Endothelial cell of umbilical vein (primary cell): ENCODE measurements around the gene TMEM130. TPM values are rescaled to one million over a fixed set of nuclear protein-coding genes. Genes with fewer than 3 reads are reported as not detected.
A peak's percentile ranks its signal among the peaks of the same experiment; 100 is the strongest.

ENCODE experiments used
- BruUV-seq: library from RNA; stranded (reverse); fragments of 400-500 nt; replicated peaks from 2 replicates; lab custom pipeline; 2021; lab: Mats Ljungman, UMichigan
- CTCF ChIA-PET: fragments of 300-600, 350-600 bp; sonication (Branson Sonifier 250); formaldehyde crosslinking; loops from one replicate; lab custom pipeline; 2021; ENCODE audit warnings: antibody characterized with exemption, inconsistent platforms; lab: Charles Lee
- POLR2A ChIA-PET: fragments of 300-600, 350-600 bp; sonication (Branson Sonifier 250); formaldehyde crosslinking; loops from one replicate; lab custom pipeline; 2021; ENCODE audit warnings: antibody characterized with exemption, inconsistent platforms; lab: Charles Lee
- DNase-seq: peaks from one replicate; pipeline ENCODE4 v3.0.0-alpha.2; 2011; ENCODE audit warnings: low read depth, low spot score
- FAIRE-seq: peaks from 2 replicates; lab custom pipeline; 2011; peaks lifted over from hg19 to GRCh38; lab: Jason Lieb, UNC
- H2AFZ ChIP-seq: 2 replicates; pipeline ENCODE4 v1.6.0; 2012; ENCODE audit warnings: low read depth, low read length, control low read depth, inconsistent platforms
- H3K27ac ChIP-seq: 2 replicates; pipeline ENCODE4 v1.5.1; 2011; ENCODE audit warnings: low read depth, mild to moderate bottlenecking, control low read depth, low read length, moderate library complexity; ENCODE audit not compliant: insufficient read depth
- H3K27me3 ChIP-seq, 2 experiments: 2 replicates each; pipeline versions ENCODE4 v1.6.0 to v1.6.1; 2011; ENCODE audit warnings: low read length in 2 of 2, mixed read lengths in 1 of 2; ENCODE audit not compliant: control insufficient read depth in 2 of 2, insufficient read depth in 2 of 2
- H3K36me3 ChIP-seq, 2 experiments: 2 replicates in 1 of 2; 3 replicates in 1 of 2; pipeline ENCODE4 v1.5.1; 2011; ENCODE audit warnings: low read length in 2 of 2, mild to moderate bottlenecking in 1 of 2, moderate library complexity in 1 of 2; ENCODE audit not compliant: control insufficient read depth in 2 of 2, insufficient read depth in 2 of 2; ENCODE audit errors: extremely low read depth in 1 of 2
- H3K4me1 ChIP-seq: 3 replicates; pipeline ENCODE4 v1.5.1; 2011; ENCODE audit warnings: mild to moderate bottlenecking, low read length; ENCODE audit not compliant: control insufficient read depth, insufficient read depth; ENCODE audit errors: extremely low read depth
- H3K4me2 ChIP-seq: 2 replicates; pipeline ENCODE4 v1.6.1; 2011; ENCODE audit warnings: low read length, control low read depth, mixed read lengths; ENCODE audit not compliant: insufficient read depth
- H3K4me3 ChIP-seq, 3 experiments: fragments of 200-600 bp in 1 of 3; sonication (generic), shearing (Covaris generic) in 1 of 3; replicated peaks in 1 of 3; 2 replicates each; pipeline ENCODE4 v1.5.1; 2011 to 2016; ENCODE audit warnings: control low read depth in 3 of 3, low read length in 3 of 3, mild to moderate bottlenecking in 2 of 3, inconsistent platforms in 1 of 3, low read depth in 1 of 3, moderate library complexity in 1 of 3; ENCODE audit not compliant: insufficient read depth in 1 of 3
- H3K79me2 ChIP-seq: 2 replicates; pipeline ENCODE4 v1.6.0; 2012; ENCODE audit warnings: low read length, inconsistent platforms; ENCODE audit not compliant: control insufficient read depth, insufficient read depth
- H3K9ac ChIP-seq: replicated peaks from 2 replicates; pipeline ENCODE3; 2011; ENCODE audit warnings: low read length, control low read depth; ENCODE audit not compliant: insufficient read depth; ENCODE audit errors: extremely low read depth
- H3K9me1 ChIP-seq: replicated peaks from 3 replicates; pipeline ENCODE4 v1.6.0; 2011; ENCODE audit warnings: mild to moderate bottlenecking, low read length; ENCODE audit not compliant: control insufficient read depth, insufficient read depth; ENCODE audit errors: extremely low read depth
- H3K9me3 ChIP-seq: replicated peaks from 2 replicates; pipeline ENCODE4 v1.5.1; 2012; ENCODE audit warnings: low read length, inconsistent platforms; ENCODE audit not compliant: control insufficient read depth, insufficient read depth
- H4K20me1 ChIP-seq: replicated peaks from 2 replicates; pipeline ENCODE3; 2011; ENCODE audit warnings: mild to moderate bottlenecking, low read length; ENCODE audit not compliant: control insufficient read depth, insufficient read depth; ENCODE audit errors: extremely low read depth
- EZH2 ChIP-seq: IDR thresholded peaks from 2 replicates; pipeline ENCODE4 v1.6.1; 2012; ENCODE audit warnings: borderline replicate concordance, low read depth, mild to moderate bottlenecking, moderate library complexity, low read length, inconsistent platforms; ENCODE audit not compliant: severe bottlenecking
- FOS ChIP-seq: IDR thresholded peaks from 2 replicates; pipeline ENCODE4 v1.6.1; 2011; ENCODE audit warnings: mild to moderate bottlenecking, low read length, moderate library complexity, borderline replicate concordance; ENCODE audit not compliant: insufficient read depth
- GATA2 ChIP-seq: IDR thresholded peaks from 2 replicates; pipeline ENCODE4 v1.7.0; 2011; ENCODE audit warnings: low read depth, mild to moderate bottlenecking, moderate library complexity, mixed read lengths, low read length; ENCODE audit not compliant: insufficient read length, insufficient read depth
- JUN ChIP-seq: IDR thresholded peaks from 2 replicates; pipeline ENCODE4 v1.6.1; 2011; ENCODE audit warnings: borderline replicate concordance, low read depth; ENCODE audit not compliant: insufficient read length, insufficient read depth
- MAX ChIP-seq: IDR thresholded peaks from 2 replicates; pipeline ENCODE4 v1.6.1; 2011; ENCODE audit not compliant: insufficient read depth, insufficient read length
- MYC ChIP-seq: IDR thresholded peaks from one replicate; pipeline ENCODE4 v1.6.1; 2011; ENCODE audit warnings: mild to moderate bottlenecking, low read depth, low read length
- POLR2A ChIP-seq: IDR thresholded peaks from 2 replicates; pipeline ENCODE4 v1.6.1; 2012; ENCODE audit warnings: low read depth, mild to moderate bottlenecking, control low read depth, low read length
- POLR2AphosphoS5 ChIP-seq: IDR thresholded peaks from 2 replicates; pipeline ENCODE4 v1.6.1; 2012; ENCODE audit warnings: low read depth, mild to moderate bottlenecking, control low read depth, low read length, moderate library complexity; ENCODE audit not compliant: insufficient read depth
- dilution Hi-C: fragments of 300-500 bp; cut with MboI; formaldehyde crosslinking; loops from one replicate; pipeline ENCODE4 v1.15.0; 2019; ENCODE audit warnings: low sequenced_read_pairs; ENCODE audit not compliant: extremely low pct_ligation_motif_present
- intact Hi-C: fragments of 100-400 bp; cut with micrococcal nuclease; formaldehyde crosslinking; loops from one replicate; pipeline ENCODE4 v1.10.0; 2022
- microRNA-seq: library from miRNA; unstranded; fragments of <30 nt; microRNA quantifications from one replicate; pipeline ENCODE4 v1.2.0, GENCODE V29; 2021; ENCODE audit warnings: borderline number of aligned reads, borderline replicate concordance
- polyA plus RNA-seq, 4 experiments: library from polyadenylated mRNA; depleted of rRNA in 3 of 4; stranded (reverse) in 3 of 4; unstranded in 1 of 4; fragments of >200 nt; gene quantifications; 2 replicates each; pipeline versions ENCODE4 v1.2.1 to v1.2.3, GENCODE V29; 2011 to 2012; ENCODE audit warnings: missing spikeins in 1 of 4
- small RNA-seq: library from RNA; depleted of rRNA; stranded (forward); fragments of <200 nt; gene quantifications from one replicate; pipeline ENCODE3, GENCODE V24; 2012; ENCODE audit warnings: low replicate concordance, low read depth; ENCODE audit not compliant: insufficient read depth, insufficient read length
- total RNA-seq: library from RNA; stranded (reverse); gene quantifications from 2 replicates; pipeline ENCODE4 v1.2.3, GENCODE V29; 2021
- TF ChIP-seq, protein P1 (sequence below), 2 donors: IDR thresholded peaks; 1 replicate in 1 of 2; 2 replicates in 1 of 2; pipeline ENCODE4 v1.5.1; 2011; ENCODE audit warnings: low read length in 2 of 2, mild to moderate bottlenecking in 2 of 2, moderate library complexity in 2 of 2, control low read depth in 1 of 2, inconsistent platforms in 1 of 2, low read depth in 1 of 2; ENCODE audit not compliant: insufficient read depth in 1 of 2; ENCODE audit errors: extremely low read depth in 1 of 2

TMEM130 gene
- total and polyA plus RNA-seq, 2 donors (not counting 3 experiments of a cell fraction or from before 2014, with no cell fraction given), result not detected

DNA sequence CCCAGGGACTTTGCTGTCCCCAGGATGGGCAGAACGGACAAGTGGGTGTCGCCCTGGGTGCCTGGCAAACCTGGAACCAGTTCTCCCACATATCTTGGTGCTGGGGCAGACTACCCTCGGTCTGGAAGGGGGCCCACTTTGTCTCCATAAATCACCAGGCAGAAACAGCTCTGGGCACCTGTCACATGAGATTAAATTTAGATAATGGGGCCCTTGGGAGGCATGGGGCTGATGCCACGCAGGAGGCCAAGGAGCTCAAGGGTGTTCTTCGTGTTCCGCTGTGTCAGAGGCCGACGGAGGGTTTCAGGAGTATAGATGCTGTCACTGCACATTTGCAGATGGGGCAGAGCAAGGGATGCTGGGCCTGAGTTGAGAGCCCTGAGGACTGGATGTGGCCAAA lies 72.7 kb downstream of the TMEM130 start:
- H3K9ac ChIP-seq, result no peak overlapping the region
- intact Hi-C loops (no loop called here), dilution Hi-C loops (no loop called here)
- ChIA-PET CTCF (interaction anchor here (1.0 kb wide), 1 partner anchor 51 kb away, joined by 3 read pairs; no protein-coding TSS in a partner anchor), POLR2A (no interaction called here)
- DNase-seq (no peak), FAIRE-seq (no peak)
- H3K27me3 ChIP-seq, result no peaks in the 10 kb centered on the region
- H3K9me1 ChIP-seq, result no peaks in the 10 kb centered on the region
- H4K20me1 ChIP-seq, result no peaks in the 10 kb centered on the region
- no peaks in the 10 kb centered on the region for H3K36me3 ChIP-seq
- H3K9me3 ChIP-seq, result no peaks in the 10 kb centered on the region
- H3K4me3 ChIP-seq, result no peak overlapping the region
- no peak overlapping the region for H2AFZ ChIP-seq
- no peak overlapping the region for H3K4me2 ChIP-seq
- no peaks in the 10 kb centered on the region for H3K79me2 ChIP-seq
- no TSS peak for BruUV-seq
- no peak for TF ChIP-seq POLR2A
- no peak for TF ChIP-seq EZH2
- no peak for TF ChIP-seq JUN
- TF ChIP-seq MYC, result no peak
- no peak for TF ChIP-seq GATA2
- TF ChIP-seq, protein P1, sequence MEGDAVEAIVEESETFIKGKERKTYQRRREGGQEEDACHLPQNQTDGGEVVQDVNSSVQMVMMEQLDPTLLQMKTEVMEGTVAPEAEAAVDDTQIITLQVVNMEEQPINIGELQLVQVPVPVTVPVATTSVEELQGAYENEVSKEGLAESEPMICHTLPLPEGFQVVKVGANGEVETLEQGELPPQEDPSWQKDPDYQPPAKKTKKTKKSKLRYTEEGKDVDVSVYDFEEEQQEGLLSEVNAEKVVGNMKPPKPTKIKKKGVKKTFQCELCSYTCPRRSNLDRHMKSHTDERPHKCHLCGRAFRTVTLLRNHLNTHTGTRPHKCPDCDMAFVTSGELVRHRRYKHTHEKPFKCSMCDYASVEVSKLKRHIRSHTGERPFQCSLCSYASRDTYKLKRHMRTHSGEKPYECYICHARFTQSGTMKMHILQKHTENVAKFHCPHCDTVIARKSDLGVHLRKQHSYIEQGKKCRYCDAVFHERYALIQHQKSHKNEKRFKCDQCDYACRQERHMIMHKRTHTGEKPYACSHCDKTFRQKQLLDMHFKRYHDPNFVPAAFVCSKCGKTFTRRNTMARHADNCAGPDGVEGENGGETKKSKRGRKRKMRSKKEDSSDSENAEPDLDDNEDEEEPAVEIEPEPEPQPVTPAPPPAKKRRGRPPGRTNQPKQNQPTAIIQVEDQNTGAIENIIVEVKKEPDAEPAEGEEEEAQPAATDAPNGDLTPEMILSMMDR (IDR thresholded peaks at IDR 0.05; ENCODE audit: extremely low read depth in 1 of 2, insufficient read depth in 1 of 2, low read depth in 1 of 2, low read length in 2 of 2), result no peak
- no peak for TF ChIP-seq MAX
- no peak for TF ChIP-seq POLR2AphosphoS5
- no peak for TF ChIP-seq FOS
- H3K4me1 ChIP-seq, result no peaks in the 10 kb centered on the region
- no peak overlapping the region for H3K27ac ChIP-seq

Small RNAs within 50 kb of the gene (microRNA-seq; reads per million reads assigned to microRNA genes)
- gene MIR3609, result 2.7 reads per million

Small RNAs within 50 kb of the gene (small RNA-seq; reads per million reads assigned to genes)
- gene MIR3609, result 49.0 reads per million, percentile 92 among the genes with 10 or more reads in this experiment

Other genes with a start within 250 kb of the TMEM130 start
- gene TRRAP, start 8.5 kb upstream of the TMEM130 start, total RNA-seq, result 39.8 and 45.8 TPM in 2 replicates
- 19.4 and 21.8 TPM in 2 replicates for gene TRRAP, start 8.5 kb upstream of the TMEM130 start, polyA plus RNA-seq